Activated B cell treated with CpG ODN at 0.5 μM for 24 hours (primary cell): ENCODE results near the gene POU2F1. TPM values are rescaled to one million over a fixed set of nuclear protein-coding genes. Genes with fewer than 3 reads are reported as not detected.

Source experiments
- ATAC-seq: fragments of 200-7000 bp; cut with Tn5 transposase; one replicate; pipeline ENCODE4 v1.10.0; 2021; ENCODE audit warnings: low read depth, mild to moderate bottlenecking, moderate library complexity
- CTCF ChIA-PET: fragments of 350-600 bp; sonication (Branson Sonifier 250); formaldehyde crosslinking; loops from one replicate; lab custom pipeline; 2021; ENCODE audit warnings: antibody characterized with exemption; lab: Charles Lee
- POLR2A ChIA-PET: fragments of 350-600 bp; sonication (Branson Sonifier 250); formaldehyde crosslinking; loops from one replicate; lab custom pipeline; 2021; ENCODE audit warnings: antibody characterized with exemption; lab: Charles Lee
- DNase-seq: peaks from one replicate; pipeline ENCODE4 v3.0.0; 2022
- H3K27ac Mint-ChIP-seq: one replicate; pipeline ENCODE4 v1.8.0; 2020; ENCODE audit warnings: mixed read lengths
- H3K27me3 Mint-ChIP-seq: one replicate; pipeline ENCODE4 v1.8.0; 2021; ENCODE audit warnings: mixed read lengths
- H3K36me3 Mint-ChIP-seq: one replicate; pipeline ENCODE4 v1.8.0; 2021; ENCODE audit warnings: low read depth, mixed read lengths
- H3K4me1 Mint-ChIP-seq: one replicate; pipeline ENCODE4 v1.8.0; 2021; ENCODE audit warnings: mixed read lengths
- H3K4me3 Mint-ChIP-seq: one replicate; pipeline ENCODE4 v1.8.0; 2020; ENCODE audit warnings: mild to moderate bottlenecking, mixed read lengths
- H3K9me3 Mint-ChIP-seq: one replicate; pipeline ENCODE4 v1.8.0; 2020; ENCODE audit warnings: mixed read lengths
- CTCF ChIP-seq: fragments of 200-600 bp; IDR thresholded peaks from one replicate; pipeline ENCODE4 v1.8.0; 2022; ENCODE audit warnings: antibody characterized with exemption, mild to moderate bottlenecking
- intact Hi-C: fragments of 100-400 bp; cut with micrococcal nuclease; formaldehyde crosslinking; loops from one replicate; pipeline ENCODE4 v1.15.1; 2024
- total RNA-seq: library from RNA; stranded (reverse); gene quantifications from 2 replicates; pipeline ENCODE4 v1.2.3, GENCODE V29; 2022

Gene POU2F1
- total RNA-seq, 1 donor from 2014 or later = 35.5 TPM

GRCh38 chr1:167328816-167329483 lies 108.3 kb downstream of the POU2F1 start:
- ATAC-seq (peak; percentile 80), DNase-seq (peak; percentile 33)
- ChIA-PET CTCF (interaction anchor here (1.5 to 4.3 kb wide), 5 partner anchors 12 to 109 kb away, joined by 5 to 21 read pairs (median 7); partner anchors contain the start of gene POU2F1), POLR2A (interaction anchor here (0.6 to 4.8 kb wide), 6 partner anchors 14 to 108 kb away, joined by 3 to 51 read pairs (median 6); partner anchors contain the start of gene POU2F1)
- no peak for TF ChIP-seq CTCF
- peak overlapping the region; percentile 84 for H3K4me3 Mint-ChIP-seq
- H3K9me3 Mint-ChIP-seq = peaks cover 9% of the 10 kb centered on the region
- intact Hi-C loops = loop anchor here (1.0 to 5.0 kb wide), 5 partner anchors 14 to 608 kb away; partner anchors contain the start of genes DCAF6, MPC2 and POU2F1
- no peaks in the 10 kb centered on the region for H3K27me3 Mint-ChIP-seq
- H3K36me3 Mint-ChIP-seq = peaks cover 45% of the 10 kb centered on the region
- H3K27ac Mint-ChIP-seq = peak overlapping the region; percentile 97
- H3K4me1 Mint-ChIP-seq = peaks cover 65% of the 10 kb centered on the region

GRCh38 chr1:167330601-167331293 lies 110.1 kb downstream of the POU2F1 start:
- DNase-seq = no peak
- peaks cover 7% of the 10 kb centered on the region for H3K9me3 Mint-ChIP-seq
- H3K4me1 Mint-ChIP-seq = peaks cover 73% of the 10 kb centered on the region
- H3K36me3 Mint-ChIP-seq = peaks cover 37% of the 10 kb centered on the region
- POLR2A ChIA-PET = interaction anchor here (4.8 kb wide), 1 partner anchor 110 kb away, joined by 51 read pairs; the partner anchor contains the start of gene POU2F1
- no peaks in the 10 kb centered on the region for H3K27me3 Mint-ChIP-seq
- no peak for ATAC-seq
- TF ChIP-seq CTCF = no peak
- H3K27ac Mint-ChIP-seq = peak overlapping the region; percentile 97
- intact Hi-C loops = loop anchor here (5.0 kb wide), 2 partner anchors 167 to 418 kb away; no protein-coding TSS in a partner anchor
- CTCF ChIA-PET = interaction anchor here (0.8 to 4.3 kb wide), 2 partner anchors 12 to 63 kb away, joined by 3 to 21 read pairs; no protein-coding TSS in a partner anchor
- H3K4me3 Mint-ChIP-seq = peak overlapping the region; percentile 80

- intact Hi-C loops = loop anchor here (5.0 kb wide), 2 partner anchors 166 to 419 kb away; no protein-coding TSS in a partner anchor
- POLR2A ChIA-PET = interaction anchor here (4.8 kb wide), 1 partner anchor 110 kb away, joined by 51 read pairs; the partner anchor contains the start of gene POU2F1
- H3K36me3 Mint-ChIP-seq = peaks cover 32% of the 10 kb centered on the region
- H3K9me3 Mint-ChIP-seq = peaks cover 2% of the 10 kb centered on the region
- H3K4me3 Mint-ChIP-seq = peak overlapping the region; percentile 76
- H3K27me3 Mint-ChIP-seq = no peaks in the 10 kb centered on the region
- DNase-seq (no peak), ATAC-seq (no peak)
- no peak for TF ChIP-seq CTCF
- peak overlapping the region; percentile 97 for H3K27ac Mint-ChIP-seq
- H3K4me1 Mint-ChIP-seq = peaks cover 71% of the 10 kb centered on the region
- CTCF ChIA-PET = interaction anchor here (2.0 to 4.3 kb wide), 2 partner anchors 11 to 64 kb away, joined by 6 to 21 read pairs; no protein-coding TSS in a partner anchor
Observed at GRCh38 chr1:167331650-167332049, 111.0 kb downstream of the POU2F1 start.

- Mint-ChIP-seq H3K27me3 (no peaks in the 10 kb centered on the region), H3K4me1 (peaks cover 65% of the 10 kb centered on the region), H3K4me3 (peak overlapping the region; percentile 76), H3K36me3 (peaks cover 29% of the 10 kb centered on the region), H3K27ac (peak overlapping the region; percentile 97), H3K9me3 (peaks cover 4% of the 10 kb centered on the region)
- DNase-seq (no peak), ATAC-seq (no peak)
- POLR2A ChIA-PET = interaction anchor here (1.1 to 4.8 kb wide), 2 partner anchors 100 to 111 kb away, joined by 3 to 51 read pairs; partner anchors contain the start of gene POU2F1
- CTCF ChIA-PET = interaction anchor here (0.8 to 2.0 kb wide), 2 partner anchors 9 to 10 kb away, joined by 3 to 6 read pairs; no protein-coding TSS in a partner anchor
- intact Hi-C loops = loop anchor here (5.0 kb wide), 2 partner anchors 165 to 420 kb away; no protein-coding TSS in a partner anchor
- TF ChIP-seq CTCF = no peak
Observed at GRCh38 chr1:167332503-167332902, 111.8 kb downstream of the POU2F1 start.
